Activated CD4-positive, alpha-beta T cell treated with anti-CD3 and anti-CD28 coated beads, Interleukin-2, amount 50 U/mL, for 16 hours (primary cell): ENCODE measurements around the gene TMPRSS11F.

Experiments used
- DNase-seq: peaks from one replicate; pipeline ENCODE4 v3.0.0-alpha.2; 2020

TMPRSS11F gene

GRCh38 chr4:68076194-68076593 lies 53.5 kb downstream of the TMPRSS11F start:
- DNase-seq = no peak

GRCh38 chr4:68074397-68074796 lies 55.3 kb downstream of the TMPRSS11F start:
- no peak for DNase-seq

GRCh38 chr4:68070302-68070701 lies 59.4 kb downstream of the TMPRSS11F start:
- no peak for DNase-seq

GRCh38 chr4:68062501-68062900 lies 67.2 kb downstream of the TMPRSS11F start:
- DNase-seq = no peak

GRCh38 chr4:68038272-68038671 lies 91.4 kb downstream of the TMPRSS11F start:
- no peak for DNase-seq

- DNase-seq = peak; percentile 0
These were observed 108.5 kb downstream of the TMPRSS11F start for GRCh38 chr4:68021185-68021584.

- no peak for DNase-seq
These were observed 118.0 kb downstream of the TMPRSS11F start for GRCh38 chr4:68011684-68012083.
